Endothelial cell of umbilical vein (primary cell): ENCODE measurements around the gene ADORA2A. TPM values are rescaled to one million over a fixed set of nuclear protein-coding genes. Genes with fewer than 3 reads are reported as not detected.

Experiments used
- BruUV-seq: library from RNA; stranded (reverse); fragments of 400-500 nt; replicated peaks from 2 replicates; lab custom pipeline; 2021; lab: Mats Ljungman, UMichigan
- CTCF ChIA-PET: fragments of 300-600, 350-600 bp; sonication (Branson Sonifier 250); formaldehyde crosslinking; loops from one replicate; lab custom pipeline; 2021; ENCODE audit warnings: antibody characterized with exemption, inconsistent platforms; lab: Charles Lee
- POLR2A ChIA-PET: fragments of 300-600, 350-600 bp; sonication (Branson Sonifier 250); formaldehyde crosslinking; loops from one replicate; lab custom pipeline; 2021; ENCODE audit warnings: antibody characterized with exemption, inconsistent platforms; lab: Charles Lee
- DNase-seq: peaks from one replicate; pipeline ENCODE4 v3.0.0-alpha.2; 2011; ENCODE audit warnings: low read depth, low spot score
- FAIRE-seq: peaks from 2 replicates; lab custom pipeline; 2011; peaks lifted over from hg19 to GRCh38; lab: Jason Lieb, UNC
- H2AFZ ChIP-seq: 2 replicates; pipeline ENCODE4 v1.6.0; 2012; ENCODE audit warnings: low read depth, low read length, control low read depth, inconsistent platforms
- H3K27ac ChIP-seq: 2 replicates; pipeline ENCODE4 v1.5.1; 2011; ENCODE audit warnings: low read depth, mild to moderate bottlenecking, control low read depth, low read length, moderate library complexity; ENCODE audit not compliant: insufficient read depth
- H3K27me3 ChIP-seq, 2 experiments: 2 replicates each; pipeline versions ENCODE4 v1.6.0 to v1.6.1; 2011; ENCODE audit warnings: low read length in 2 of 2, mixed read lengths in 1 of 2; ENCODE audit not compliant: control insufficient read depth in 2 of 2, insufficient read depth in 2 of 2
- H3K36me3 ChIP-seq, 2 experiments: 2 replicates in 1 of 2; 3 replicates in 1 of 2; pipeline ENCODE4 v1.5.1; 2011; ENCODE audit warnings: low read length in 2 of 2, mild to moderate bottlenecking in 1 of 2, moderate library complexity in 1 of 2; ENCODE audit not compliant: control insufficient read depth in 2 of 2, insufficient read depth in 2 of 2; ENCODE audit errors: extremely low read depth in 1 of 2
- H3K4me1 ChIP-seq: 3 replicates; pipeline ENCODE4 v1.5.1; 2011; ENCODE audit warnings: mild to moderate bottlenecking, low read length; ENCODE audit not compliant: control insufficient read depth, insufficient read depth; ENCODE audit errors: extremely low read depth
- H3K4me2 ChIP-seq: 2 replicates; pipeline ENCODE4 v1.6.1; 2011; ENCODE audit warnings: low read length, control low read depth, mixed read lengths; ENCODE audit not compliant: insufficient read depth
- H3K4me3 ChIP-seq, 3 experiments: fragments of 200-600 bp in 1 of 3; sonication (generic), shearing (Covaris generic) in 1 of 3; replicated peaks in 1 of 3; 2 replicates each; pipeline ENCODE4 v1.5.1; 2011 to 2016; ENCODE audit warnings: control low read depth in 3 of 3, low read length in 3 of 3, mild to moderate bottlenecking in 2 of 3, inconsistent platforms in 1 of 3, low read depth in 1 of 3, moderate library complexity in 1 of 3; ENCODE audit not compliant: insufficient read depth in 1 of 3
- H3K79me2 ChIP-seq: 2 replicates; pipeline ENCODE4 v1.6.0; 2012; ENCODE audit warnings: low read length, inconsistent platforms; ENCODE audit not compliant: control insufficient read depth, insufficient read depth
- H3K9ac ChIP-seq: replicated peaks from 2 replicates; pipeline ENCODE3; 2011; ENCODE audit warnings: low read length, control low read depth; ENCODE audit not compliant: insufficient read depth; ENCODE audit errors: extremely low read depth
- H3K9me1 ChIP-seq: replicated peaks from 3 replicates; pipeline ENCODE4 v1.6.0; 2011; ENCODE audit warnings: mild to moderate bottlenecking, low read length; ENCODE audit not compliant: control insufficient read depth, insufficient read depth; ENCODE audit errors: extremely low read depth
- H3K9me3 ChIP-seq: replicated peaks from 2 replicates; pipeline ENCODE4 v1.5.1; 2012; ENCODE audit warnings: low read length, inconsistent platforms; ENCODE audit not compliant: control insufficient read depth, insufficient read depth
- H4K20me1 ChIP-seq: replicated peaks from 2 replicates; pipeline ENCODE3; 2011; ENCODE audit warnings: mild to moderate bottlenecking, low read length; ENCODE audit not compliant: control insufficient read depth, insufficient read depth; ENCODE audit errors: extremely low read depth
- EZH2 ChIP-seq: IDR thresholded peaks from 2 replicates; pipeline ENCODE4 v1.6.1; 2012; ENCODE audit warnings: borderline replicate concordance, low read depth, mild to moderate bottlenecking, moderate library complexity, low read length, inconsistent platforms; ENCODE audit not compliant: severe bottlenecking
- FOS ChIP-seq: IDR thresholded peaks from 2 replicates; pipeline ENCODE4 v1.6.1; 2011; ENCODE audit warnings: mild to moderate bottlenecking, low read length, moderate library complexity, borderline replicate concordance; ENCODE audit not compliant: insufficient read depth
- GATA2 ChIP-seq: IDR thresholded peaks from 2 replicates; pipeline ENCODE4 v1.7.0; 2011; ENCODE audit warnings: low read depth, mild to moderate bottlenecking, moderate library complexity, mixed read lengths, low read length; ENCODE audit not compliant: insufficient read length, insufficient read depth
- JUN ChIP-seq: IDR thresholded peaks from 2 replicates; pipeline ENCODE4 v1.6.1; 2011; ENCODE audit warnings: borderline replicate concordance, low read depth; ENCODE audit not compliant: insufficient read length, insufficient read depth
- MYC ChIP-seq: IDR thresholded peaks from one replicate; pipeline ENCODE4 v1.6.1; 2011; ENCODE audit warnings: mild to moderate bottlenecking, low read depth, low read length
- POLR2A ChIP-seq: IDR thresholded peaks from 2 replicates; pipeline ENCODE4 v1.6.1; 2012; ENCODE audit warnings: low read depth, mild to moderate bottlenecking, control low read depth, low read length
- POLR2AphosphoS5 ChIP-seq: IDR thresholded peaks from 2 replicates; pipeline ENCODE4 v1.6.1; 2012; ENCODE audit warnings: low read depth, mild to moderate bottlenecking, control low read depth, low read length, moderate library complexity; ENCODE audit not compliant: insufficient read depth
- dilution Hi-C: fragments of 300-500 bp; cut with MboI; formaldehyde crosslinking; loops from one replicate; pipeline ENCODE4 v1.15.0; 2019; ENCODE audit warnings: low sequenced_read_pairs; ENCODE audit not compliant: extremely low pct_ligation_motif_present
- intact Hi-C: fragments of 100-400 bp; cut with micrococcal nuclease; formaldehyde crosslinking; loops from one replicate; pipeline ENCODE4 v1.10.0; 2022
- polyA plus RNA-seq, 4 experiments: library from polyadenylated mRNA; depleted of rRNA in 3 of 4; stranded (reverse) in 3 of 4; unstranded in 1 of 4; fragments of >200 nt; gene quantifications; 2 replicates each; pipeline versions ENCODE4 v1.2.1 to v1.2.3, GENCODE V29; 2011 to 2012; ENCODE audit warnings: missing spikeins in 1 of 4
- total RNA-seq: library from RNA; stranded (reverse); gene quantifications from 2 replicates; pipeline ENCODE4 v1.2.3, GENCODE V29; 2021
- TF ChIP-seq, protein P1 (sequence below), 2 donors: IDR thresholded peaks; 1 replicate in 1 of 2; 2 replicates in 1 of 2; pipeline ENCODE4 v1.5.1; 2011; ENCODE audit warnings: low read length in 2 of 2, mild to moderate bottlenecking in 2 of 2, moderate library complexity in 2 of 2, control low read depth in 1 of 2, inconsistent platforms in 1 of 2, low read depth in 1 of 2; ENCODE audit not compliant: insufficient read depth in 1 of 2; ENCODE audit errors: extremely low read depth in 1 of 2
- TF ChIP-seq, protein P2 (sequence below): IDR thresholded peaks from 2 replicates; pipeline ENCODE4 v1.6.1; 2011; ENCODE audit not compliant: insufficient read depth, insufficient read length

The ADORA2A gene
- total and polyA plus RNA-seq, 2 donors (not counting 3 experiments of a cell fraction or from before 2014, with no cell fraction given), result 20.0 to 33.1 TPM

DNA sequence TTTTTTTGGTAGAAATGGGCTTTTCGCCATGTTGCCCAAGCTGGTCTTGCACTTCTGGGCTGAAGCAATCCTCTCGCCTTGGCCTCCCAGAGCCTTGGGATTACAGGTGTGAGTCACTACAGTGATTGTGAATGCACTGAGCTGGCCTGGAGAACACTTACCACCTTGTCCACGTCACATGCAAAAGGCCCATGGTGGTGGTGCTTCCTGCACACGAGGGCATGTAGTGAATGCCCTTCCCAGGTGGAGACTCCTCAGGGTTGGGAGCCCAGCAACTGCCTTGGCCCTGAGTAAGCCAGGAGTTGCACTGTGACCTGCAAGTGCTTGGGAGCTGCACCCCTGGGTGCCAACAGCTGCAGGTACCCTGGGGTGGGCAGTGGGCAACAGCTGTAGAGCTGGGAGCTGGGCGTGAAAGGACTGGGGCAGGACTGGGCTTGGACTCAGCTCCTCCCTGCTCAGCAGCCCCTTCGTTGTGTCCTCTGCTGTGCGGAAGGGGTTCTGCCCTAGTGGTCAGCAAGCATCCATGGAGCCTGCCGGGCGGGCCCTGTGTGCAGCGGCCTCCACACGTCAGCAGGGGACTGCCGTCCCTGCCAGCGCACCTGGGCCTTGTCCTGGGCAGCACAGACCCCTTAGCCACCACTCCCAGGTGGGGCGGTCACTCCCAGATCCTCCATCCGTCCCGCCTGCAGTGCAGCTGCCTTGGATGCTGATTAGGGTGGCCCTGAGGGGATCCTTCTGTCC lies 9.3 kb upstream of the ADORA2A start:
- dilution Hi-C loops, result no loop called here
- no peaks in the 10 kb centered on the region for H3K27me3 ChIP-seq
- peaks cover 28% of the 10 kb centered on the region for H3K4me1 ChIP-seq
- H3K4me3 ChIP-seq, result no peak overlapping the region
- intact Hi-C loops, result no loop called here
- no peaks in the 10 kb centered on the region for H3K9me3 ChIP-seq
- no peak overlapping the region for H2AFZ ChIP-seq
- no peak for DNase-seq
- H3K36me3 ChIP-seq, result peaks cover 0 to 15% of the 10 kb centered on the region in 2 experiments
- no peak overlapping the region for H3K9ac ChIP-seq
- ChIA-PET CTCF (interaction anchor here (1.2 to 1.9 kb wide), 2 partner anchors 12 to 16 kb away, joined by 3 to 7 read pairs; no protein-coding TSS in a partner anchor), POLR2A (no interaction called here)
- BruUV-seq, result no TSS peak
- H4K20me1 ChIP-seq, result no peaks in the 10 kb centered on the region
- H3K27ac ChIP-seq, result no peak overlapping the region
- FAIRE-seq, result peak; percentile 21
- H3K79me2 ChIP-seq, result no peaks in the 10 kb centered on the region
- TF ChIP-seq FOS (no peak), MYC (no peak), EZH2 (no peak), POLR2A (no peak), GATA2 (no peak), JUN (no peak), POLR2AphosphoS5 (no peak)
- TF ChIP-seq, protein P1, sequence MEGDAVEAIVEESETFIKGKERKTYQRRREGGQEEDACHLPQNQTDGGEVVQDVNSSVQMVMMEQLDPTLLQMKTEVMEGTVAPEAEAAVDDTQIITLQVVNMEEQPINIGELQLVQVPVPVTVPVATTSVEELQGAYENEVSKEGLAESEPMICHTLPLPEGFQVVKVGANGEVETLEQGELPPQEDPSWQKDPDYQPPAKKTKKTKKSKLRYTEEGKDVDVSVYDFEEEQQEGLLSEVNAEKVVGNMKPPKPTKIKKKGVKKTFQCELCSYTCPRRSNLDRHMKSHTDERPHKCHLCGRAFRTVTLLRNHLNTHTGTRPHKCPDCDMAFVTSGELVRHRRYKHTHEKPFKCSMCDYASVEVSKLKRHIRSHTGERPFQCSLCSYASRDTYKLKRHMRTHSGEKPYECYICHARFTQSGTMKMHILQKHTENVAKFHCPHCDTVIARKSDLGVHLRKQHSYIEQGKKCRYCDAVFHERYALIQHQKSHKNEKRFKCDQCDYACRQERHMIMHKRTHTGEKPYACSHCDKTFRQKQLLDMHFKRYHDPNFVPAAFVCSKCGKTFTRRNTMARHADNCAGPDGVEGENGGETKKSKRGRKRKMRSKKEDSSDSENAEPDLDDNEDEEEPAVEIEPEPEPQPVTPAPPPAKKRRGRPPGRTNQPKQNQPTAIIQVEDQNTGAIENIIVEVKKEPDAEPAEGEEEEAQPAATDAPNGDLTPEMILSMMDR (IDR thresholded peaks at IDR 0.05; ENCODE audit: extremely low read depth in 1 of 2, insufficient read depth in 1 of 2, low read depth in 1 of 2, low read length in 2 of 2), result no peak
- TF ChIP-seq, protein P2, sequence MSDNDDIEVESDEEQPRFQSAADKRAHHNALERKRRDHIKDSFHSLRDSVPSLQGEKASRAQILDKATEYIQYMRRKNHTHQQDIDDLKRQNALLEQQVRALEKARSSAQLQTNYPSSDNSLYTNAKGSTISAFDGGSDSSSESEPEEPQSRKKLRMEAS, result no peak
- no peaks in the 10 kb centered on the region for H3K9me1 ChIP-seq
- H3K4me2 ChIP-seq, result no peak overlapping the region
